AG04449 (cell line): ENCODE results near the gene CES4A.

Source experiments
- CTCF ChIA-PET: fragments of 350-600 bp; formaldehyde crosslinking; extraction: SDS; loops from one replicate; lab custom pipeline; 2021; ENCODE audit warnings: antibody characterized with exemption; lab: Yijun Ruan, JAX
- POLR2A ChIA-PET: fragments of 400-600, 350-600 bp; formaldehyde crosslinking; extraction: SDS; loops from one replicate; lab custom pipeline; 2020; ENCODE audit warnings: antibody characterized with exemption, inconsistent platforms; lab: Yijun Ruan, JAX
- DNase-seq: peaks from one replicate; pipeline ENCODE4 v3.0.0-alpha.2; 2010; ENCODE audit warnings: low read depth, low spot score
- H3K4me3 ChIP-seq: 2 replicates; pipeline ENCODE4 v1.5.1; 2011; ENCODE audit warnings: low read depth, mild to moderate bottlenecking, control low read depth, low read length
- TF ChIP-seq, protein P1 (sequence below): IDR thresholded peaks from one replicate; pipeline ENCODE4 v1.5.1; 2011; ENCODE audit warnings: mild to moderate bottlenecking, moderate library complexity, low read length, control low read depth, inconsistent platforms; ENCODE audit not compliant: insufficient read depth; ENCODE audit errors: missing control alignments

Gene CES4A

DNA sequence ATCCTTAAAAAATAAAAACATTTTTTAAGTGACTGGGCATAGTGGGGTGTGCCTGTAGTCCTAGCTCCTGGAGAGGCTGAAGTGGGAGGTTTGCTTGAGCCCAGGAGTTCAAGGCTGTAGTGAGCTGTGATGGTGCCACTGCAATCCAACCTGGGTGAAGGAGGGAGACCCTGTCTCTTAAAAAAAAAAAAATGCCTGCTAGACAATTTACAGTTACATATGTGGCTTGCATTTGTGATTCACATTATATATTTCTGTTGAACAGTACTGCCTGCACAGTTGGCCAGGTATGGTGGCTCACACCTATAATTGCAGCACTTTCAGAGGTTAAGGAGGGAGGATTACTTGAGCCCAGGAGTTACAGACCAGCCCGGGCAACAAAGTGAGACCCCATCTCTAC lies 64.0 kb downstream of the CES4A start:
- TF ChIP-seq, protein P1, sequence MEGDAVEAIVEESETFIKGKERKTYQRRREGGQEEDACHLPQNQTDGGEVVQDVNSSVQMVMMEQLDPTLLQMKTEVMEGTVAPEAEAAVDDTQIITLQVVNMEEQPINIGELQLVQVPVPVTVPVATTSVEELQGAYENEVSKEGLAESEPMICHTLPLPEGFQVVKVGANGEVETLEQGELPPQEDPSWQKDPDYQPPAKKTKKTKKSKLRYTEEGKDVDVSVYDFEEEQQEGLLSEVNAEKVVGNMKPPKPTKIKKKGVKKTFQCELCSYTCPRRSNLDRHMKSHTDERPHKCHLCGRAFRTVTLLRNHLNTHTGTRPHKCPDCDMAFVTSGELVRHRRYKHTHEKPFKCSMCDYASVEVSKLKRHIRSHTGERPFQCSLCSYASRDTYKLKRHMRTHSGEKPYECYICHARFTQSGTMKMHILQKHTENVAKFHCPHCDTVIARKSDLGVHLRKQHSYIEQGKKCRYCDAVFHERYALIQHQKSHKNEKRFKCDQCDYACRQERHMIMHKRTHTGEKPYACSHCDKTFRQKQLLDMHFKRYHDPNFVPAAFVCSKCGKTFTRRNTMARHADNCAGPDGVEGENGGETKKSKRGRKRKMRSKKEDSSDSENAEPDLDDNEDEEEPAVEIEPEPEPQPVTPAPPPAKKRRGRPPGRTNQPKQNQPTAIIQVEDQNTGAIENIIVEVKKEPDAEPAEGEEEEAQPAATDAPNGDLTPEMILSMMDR, result no peak
- DNase-seq, result no peak
- no peak overlapping the region for H3K4me3 ChIP-seq
- CTCF ChIA-PET, result interaction anchor here (1.3 kb wide), 1 partner anchor 9 kb away, joined by 4 read pairs; no protein-coding TSS in a partner anchor
- POLR2A ChIA-PET, result no interaction called here

DNA sequence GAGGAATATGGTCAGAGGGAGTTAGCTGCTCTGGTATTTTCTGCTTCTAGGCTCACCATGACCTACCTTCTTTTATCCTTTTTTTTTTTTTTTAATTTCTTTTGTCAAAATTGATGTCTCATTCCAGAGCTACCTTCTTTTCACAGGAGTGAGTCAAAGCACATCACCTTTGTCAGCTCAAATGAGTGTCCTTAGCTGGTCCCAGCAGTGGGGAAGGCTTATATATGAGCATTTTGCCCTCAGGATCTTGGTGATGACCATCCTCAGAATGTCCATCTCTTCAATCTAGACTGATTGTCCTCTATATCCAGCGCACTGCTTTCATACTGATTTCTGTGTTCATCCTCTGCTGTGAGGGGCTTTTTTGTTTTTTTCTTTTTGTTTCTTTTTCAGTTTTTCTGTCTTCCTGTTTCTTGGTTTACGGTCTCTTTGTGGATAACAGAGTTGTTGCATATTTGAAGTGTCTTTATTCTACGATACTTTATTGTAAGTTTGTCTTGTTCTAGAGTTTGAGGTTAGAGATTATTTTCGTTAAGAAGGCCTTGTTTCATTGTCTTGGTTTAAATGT lies 65.5 kb downstream of the CES4A start:
- POLR2A ChIA-PET, result no interaction called here
- DNase-seq, result no peak
- CTCF ChIA-PET, result interaction anchor here (0.6 to 2.2 kb wide), 3 partner anchors 10 to 26 kb away, joined by 3 to 7 read pairs (median 4); no protein-coding TSS in a partner anchor
- TF ChIP-seq, protein P1, result no peak
- H3K4me3 ChIP-seq, result no peak overlapping the region

DNA sequence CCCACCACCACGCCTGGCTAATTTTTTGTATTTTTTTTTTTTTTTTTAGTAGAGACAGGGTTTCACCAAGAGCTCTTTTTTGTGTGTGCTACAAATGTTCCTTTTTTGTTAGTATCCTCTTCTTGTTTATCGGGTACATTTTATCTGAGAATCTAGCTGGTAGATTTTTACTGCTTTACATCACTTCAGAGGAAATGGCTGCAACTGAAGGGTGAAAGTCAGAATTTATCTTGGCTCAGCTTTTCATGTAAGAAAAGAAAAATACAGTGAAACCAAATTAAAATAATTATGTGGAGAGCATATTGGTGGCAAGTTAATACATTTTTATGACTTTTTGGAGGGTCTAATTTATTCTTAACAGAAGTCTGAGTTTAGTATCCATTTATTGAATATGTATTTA lies 66.5 kb downstream of the CES4A start:
- H3K4me3 ChIP-seq, result no peak overlapping the region
- CTCF ChIA-PET, result interaction anchor here (1.0 to 2.2 kb wide), 4 partner anchors 12 to 46 kb away, joined by 3 to 7 read pairs (median 4); no protein-coding TSS in a partner anchor
- DNase-seq, result no peak
- TF ChIP-seq, protein P1, result no peak
- POLR2A ChIA-PET, result no interaction called here

DNA sequence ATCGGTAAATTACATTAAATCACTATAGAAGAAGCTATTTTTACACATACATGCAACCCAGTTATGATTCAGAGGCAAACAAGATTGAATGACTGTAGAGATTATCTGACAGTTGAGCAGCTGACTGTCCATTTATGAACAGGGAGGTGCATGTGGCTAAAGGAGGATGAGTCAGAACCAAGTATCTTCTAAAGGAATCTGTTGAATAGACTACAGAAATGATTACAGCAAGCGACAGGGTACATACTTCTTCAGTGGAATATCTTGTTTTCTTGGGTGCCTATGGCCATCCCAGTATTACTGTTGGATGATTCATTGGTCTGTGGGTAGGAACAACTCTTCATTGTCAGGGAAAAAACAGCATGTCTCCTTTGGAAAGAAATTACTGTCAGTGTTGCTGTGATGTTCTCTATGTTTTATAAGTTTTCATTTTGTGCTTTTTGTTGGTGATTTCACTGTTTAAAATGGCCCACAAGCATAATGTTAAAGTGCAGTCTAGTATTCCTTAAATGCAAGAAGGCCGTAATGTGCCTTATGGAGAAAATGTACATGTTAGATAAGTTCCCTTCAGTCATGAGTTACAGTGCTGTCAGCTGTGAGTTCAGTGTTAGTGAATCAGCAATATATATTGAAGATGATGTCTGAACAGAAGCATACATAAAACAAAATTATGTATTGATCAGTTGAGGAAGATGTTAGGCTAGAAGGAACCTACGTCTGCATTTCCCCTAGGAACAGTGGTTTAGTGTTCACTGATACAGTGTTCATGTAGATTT lies 67.5 kb downstream of the CES4A start:
- ChIA-PET POLR2A (interaction anchor here (1.0 kb wide), 2 partner anchors 14 to 28 kb away, joined by 3 to 5 read pairs; no protein-coding TSS in a partner anchor), CTCF (interaction anchor here (1.2 kb wide), 2 partner anchors 15 to 45 kb away, joined by 3 read pairs; no protein-coding TSS in a partner anchor)
- TF ChIP-seq, protein P1, result no peak
- DNase-seq, result peak; percentile 96
- 0 out of 2 replicates have a peak overlapping the region, but pooled peaks have one; percentile 6 for H3K4me3 ChIP-seq
